GM21786 (cell line): ENCODE results near the gene TPPP.
"Not testable (repeated sequence)": the region's sequence is repeated elsewhere in the genome, so short reads cannot be mapped to it uniquely, and the experiment has no call there.

Source experiments
- ATAC-seq: cut with Tn5 transposase; IDR thresholded peaks from one replicate; pipeline ENCODE4 v1.9.1; 2021; ENCODE audit not compliant: unreplicated experiment

Gene TPPP

DNA sequence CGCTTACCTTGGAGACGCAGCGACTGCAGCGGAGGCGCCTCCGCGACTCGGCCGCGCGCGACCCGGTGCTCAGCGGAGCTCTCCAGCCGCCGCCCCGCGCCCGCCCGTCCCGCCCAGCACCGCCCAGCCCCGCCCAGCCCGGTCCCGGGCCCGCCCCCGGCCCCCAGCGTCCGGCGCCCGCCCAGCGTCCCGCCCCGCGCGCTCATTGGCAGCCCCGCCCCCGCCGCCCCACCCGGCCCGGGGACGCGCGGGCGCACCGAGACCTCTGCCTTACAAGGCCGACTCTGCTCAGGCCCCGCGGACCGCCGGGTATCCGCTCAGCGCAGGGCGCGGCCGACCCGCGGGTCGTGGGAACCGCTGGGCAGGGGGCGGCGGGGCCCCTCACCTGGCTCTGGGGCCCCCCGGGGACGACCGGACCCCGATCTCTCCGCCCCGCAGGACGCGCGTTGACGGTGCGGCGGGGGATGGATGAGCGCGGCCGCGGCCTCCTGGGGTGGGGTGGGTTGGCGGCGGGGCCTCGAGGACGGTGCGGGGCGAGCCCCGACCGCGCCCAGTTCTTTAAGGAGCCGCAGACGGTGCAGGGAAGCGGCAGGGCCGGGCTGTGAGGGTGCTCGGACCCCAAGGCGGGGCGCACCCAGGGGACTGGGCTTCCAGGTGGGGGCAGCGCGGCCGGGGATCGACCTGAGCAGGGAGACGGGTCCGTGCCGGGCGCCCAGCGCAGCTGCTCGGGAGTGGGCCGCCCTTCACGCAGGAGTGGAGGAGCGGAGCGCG, at the start of gene TPPP:
TSS of gene TPPP (minus strand) at position 82 of the 771 bp plus-strand sequence. CDS start 15,292 bp downstream, outside the sequence.
- peak; percentile 66 for ATAC-seq

DNA sequence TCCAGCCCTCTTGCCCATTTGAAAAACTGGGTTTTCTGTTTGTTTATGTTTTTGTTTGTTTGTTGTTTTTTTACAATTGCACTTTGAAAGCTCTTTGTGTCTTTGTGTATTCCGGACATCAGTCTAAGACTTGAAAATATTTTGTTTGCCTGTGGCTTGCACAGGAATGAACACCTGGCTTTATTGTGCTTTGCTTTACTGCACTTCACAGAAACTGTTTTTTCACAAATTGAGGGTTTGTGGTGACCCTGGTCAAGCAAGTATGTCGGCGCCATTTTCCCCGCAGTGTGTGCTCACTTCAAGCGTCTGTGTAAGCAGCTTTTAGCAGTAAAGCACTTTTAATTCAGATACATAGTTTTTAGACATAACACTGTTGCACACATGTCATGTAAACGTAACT, 49.1 kb upstream of the TPPP start:
- ATAC-seq = not testable (repeated sequence)

DNA sequence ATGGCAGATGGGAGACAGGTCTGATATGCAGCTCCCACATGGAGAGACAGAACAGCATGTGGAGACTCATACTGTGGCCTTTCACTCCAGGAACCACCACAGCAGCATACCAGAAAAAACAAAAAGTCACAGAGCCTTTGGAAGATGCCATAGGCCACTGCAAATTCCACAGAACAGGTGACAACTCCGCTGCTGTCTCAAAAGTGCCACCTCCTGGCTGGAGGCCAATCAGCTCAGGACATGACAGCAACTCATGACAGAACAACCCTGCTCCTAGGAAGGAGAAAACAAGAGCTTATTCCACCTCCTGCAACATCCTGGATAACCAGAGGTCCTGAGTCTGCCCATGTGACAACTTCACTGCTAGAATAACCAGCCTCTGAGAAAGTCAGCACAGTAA, 41.0 kb upstream of the TPPP start:
- not testable (repeated sequence) for ATAC-seq

DNA sequence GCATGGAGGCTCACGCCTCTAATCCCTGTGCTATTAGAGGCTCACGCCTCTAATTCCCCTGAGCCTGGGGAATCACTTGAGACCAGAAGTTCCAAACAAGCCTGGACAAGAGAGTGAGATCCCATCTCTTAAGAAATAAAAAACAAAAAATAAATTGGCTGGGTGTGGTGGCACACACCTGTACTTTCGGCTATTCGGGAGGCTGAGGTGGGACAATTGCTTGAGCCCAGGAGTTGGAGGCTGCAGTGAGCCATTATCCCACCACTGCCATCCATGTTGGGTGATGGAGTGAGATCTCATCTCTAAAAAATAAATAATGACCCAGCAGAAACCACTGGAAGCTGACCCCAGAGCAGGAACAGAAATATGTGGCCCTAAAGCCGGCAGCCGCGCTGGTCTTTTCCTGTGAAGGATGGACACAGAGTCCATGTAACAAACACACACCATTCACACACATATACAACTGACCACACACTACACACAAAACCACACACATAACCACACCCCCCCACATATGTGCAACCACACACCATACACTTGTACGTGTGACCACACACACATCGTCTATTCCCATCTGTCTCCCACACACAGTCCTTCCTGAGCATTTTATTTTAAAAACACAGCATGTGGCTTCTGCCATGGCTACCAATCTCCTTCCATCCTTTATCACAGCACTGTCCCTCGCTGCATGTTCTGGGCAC, 39.8 kb upstream of the TPPP start:
- ATAC-seq = not testable (repeated sequence)

DNA sequence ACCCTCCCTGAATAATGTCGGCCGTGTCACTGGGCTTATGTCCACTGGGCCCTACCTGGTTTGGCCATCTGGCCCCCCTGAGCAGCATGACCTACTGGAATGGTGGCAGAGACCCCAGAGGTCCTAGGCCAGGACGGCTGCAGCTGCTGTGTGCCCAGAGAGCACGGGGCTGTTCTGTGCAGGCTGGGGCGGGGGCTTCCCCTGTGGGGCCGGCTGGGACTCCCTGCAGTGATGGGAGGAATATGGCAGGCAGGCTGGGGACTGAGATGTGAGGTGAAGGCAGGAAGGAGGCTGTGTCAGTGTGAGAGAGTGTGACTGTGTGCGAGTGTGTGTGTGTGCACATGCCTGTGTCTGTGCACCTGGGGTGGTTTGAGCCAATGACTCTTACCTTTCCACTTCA, 36.1 kb upstream of the TPPP start:
- not testable (repeated sequence) for ATAC-seq

DNA sequence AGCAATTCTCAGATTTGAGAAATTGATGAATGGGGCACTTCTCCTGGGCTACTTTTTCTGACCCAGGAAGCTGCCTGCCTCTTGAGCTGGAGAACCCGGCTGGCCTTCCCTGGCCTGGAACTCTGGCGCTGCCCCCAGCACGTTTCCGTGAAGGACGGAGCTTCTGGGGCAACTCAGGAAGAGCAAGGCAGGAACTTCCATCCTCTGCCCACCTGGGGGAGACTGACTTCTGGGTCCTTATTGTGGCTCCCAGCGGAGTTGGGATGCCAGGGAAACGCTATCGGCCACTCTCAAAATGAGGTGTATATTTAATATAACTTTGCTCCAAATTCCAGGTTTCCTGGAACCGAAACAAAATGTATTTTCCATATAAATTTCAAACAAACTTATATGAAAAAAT, 33.9 kb upstream of the TPPP start:
- not testable (repeated sequence) for ATAC-seq

DNA sequence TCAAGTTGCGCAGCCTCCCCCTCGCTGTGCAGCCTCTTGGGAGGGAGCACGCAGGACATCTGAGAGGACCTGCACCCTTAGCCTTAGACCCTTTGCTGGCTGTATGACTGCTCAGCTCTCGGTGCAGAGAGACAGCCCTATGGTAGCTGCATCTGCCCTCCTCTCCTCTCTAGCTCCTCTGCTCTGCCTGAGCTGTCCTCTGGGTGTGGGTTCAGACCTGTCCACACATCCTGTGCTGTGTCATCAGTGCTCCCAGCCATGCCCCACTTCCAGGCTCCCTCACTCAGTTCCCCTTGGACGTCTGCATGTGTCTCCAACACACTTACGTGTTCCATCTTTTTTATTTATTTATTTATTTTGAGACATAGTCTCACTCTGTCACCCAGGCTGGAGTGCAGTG, 30.7 kb upstream of the TPPP start:
- not testable (repeated sequence) for ATAC-seq

DNA sequence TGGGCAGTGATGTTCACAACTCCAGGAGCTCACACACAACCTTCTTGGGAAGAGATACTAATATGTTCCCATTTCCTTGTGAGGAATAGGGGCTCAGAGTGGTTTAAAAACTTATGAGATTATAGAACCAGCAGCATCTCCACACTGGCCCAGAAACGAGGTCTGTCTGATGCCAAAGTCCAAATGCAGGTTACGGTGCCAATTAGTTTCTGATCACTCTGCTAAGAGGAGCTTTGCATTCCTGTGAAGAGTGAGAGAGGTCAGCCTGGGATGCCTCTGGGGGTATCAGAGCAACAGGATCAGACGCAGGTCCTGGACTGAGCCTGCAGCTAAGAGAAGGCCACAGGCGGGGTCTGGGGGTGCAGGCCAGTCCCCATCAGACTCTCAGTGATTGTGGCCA, 30.2 kb upstream of the TPPP start:
- not testable (repeated sequence) for ATAC-seq

DNA sequence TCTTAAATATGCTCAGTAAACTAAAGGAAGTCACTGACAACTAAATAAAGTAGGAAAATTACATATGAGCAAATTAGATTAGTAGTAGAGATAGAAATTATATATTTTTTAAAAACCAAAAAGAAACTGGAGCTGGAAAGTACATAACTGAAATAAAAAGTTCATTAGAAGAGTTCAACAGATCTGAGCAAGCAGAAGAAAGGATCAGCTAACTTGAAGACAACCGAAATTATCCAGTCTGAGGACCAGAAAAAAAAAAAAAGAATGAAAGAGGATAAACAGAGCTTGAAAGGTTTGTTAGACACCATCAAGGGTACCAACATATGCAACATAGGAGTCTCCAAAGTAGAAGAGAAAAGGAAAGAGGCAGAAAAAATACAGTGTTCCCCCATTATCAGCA, 26.2 kb upstream of the TPPP start:
- not testable (repeated sequence) for ATAC-seq

DNA sequence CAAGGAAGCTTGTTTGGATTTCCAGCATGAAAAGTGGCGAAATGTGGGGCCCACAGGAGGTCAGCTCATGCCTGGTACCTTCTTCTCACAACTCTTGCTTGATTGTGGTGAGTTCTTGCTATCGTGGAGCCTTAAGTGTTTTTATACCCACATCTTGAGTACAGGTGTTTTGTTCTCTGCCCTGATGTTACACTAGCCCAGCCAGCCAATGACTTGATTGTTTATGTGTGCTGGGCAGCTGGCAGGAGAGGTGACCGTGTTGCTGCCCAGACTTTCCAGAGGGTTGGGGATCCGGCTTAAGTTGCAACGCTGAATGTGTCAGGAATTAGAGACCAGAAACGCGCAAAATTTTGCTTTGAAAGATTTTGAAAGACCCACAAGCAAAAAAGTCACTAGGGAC, 24.0 kb upstream of the TPPP start:
- ATAC-seq = no peak

DNA sequence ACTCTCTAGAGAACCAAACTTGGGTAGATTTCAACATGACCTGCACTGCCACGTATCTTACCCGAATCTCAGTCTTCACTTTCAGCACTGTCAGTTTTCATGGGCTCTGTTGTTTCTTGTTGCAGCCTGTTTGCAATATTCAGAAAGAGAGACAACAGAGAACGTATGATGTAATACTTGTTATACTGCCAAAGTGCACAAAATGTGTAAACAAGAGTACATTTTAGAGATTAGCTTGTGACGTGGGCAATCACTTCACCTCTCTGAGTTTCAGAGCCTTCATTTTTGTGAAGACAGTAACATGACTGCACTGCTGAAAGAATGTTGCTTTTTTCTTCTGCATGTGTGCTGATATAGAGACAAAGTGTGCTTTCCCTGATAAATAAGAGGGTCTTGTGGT, 23.6 kb upstream of the TPPP start:
- ATAC-seq = not testable (repeated sequence)

DNA sequence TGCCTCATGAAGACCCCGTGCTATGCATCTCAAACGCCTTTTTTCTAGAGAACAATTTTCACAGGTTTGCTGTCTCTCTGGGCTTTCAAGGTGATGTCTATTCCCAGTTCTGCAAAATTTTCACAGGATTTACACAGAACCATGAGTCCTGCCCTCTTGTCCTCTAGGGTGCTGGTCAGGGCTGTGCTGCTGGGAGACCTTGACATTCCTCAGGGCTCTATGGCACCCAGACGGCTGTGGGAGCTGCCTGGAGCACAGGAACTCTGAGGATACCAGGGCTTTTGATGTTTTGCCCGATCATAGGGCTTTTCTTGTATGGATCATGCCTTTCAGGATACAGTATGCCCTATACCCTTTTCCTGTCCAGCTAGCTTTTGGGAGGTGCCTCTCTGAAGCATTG, 22.5 kb upstream of the TPPP start:
- not testable (repeated sequence) for ATAC-seq

DNA sequence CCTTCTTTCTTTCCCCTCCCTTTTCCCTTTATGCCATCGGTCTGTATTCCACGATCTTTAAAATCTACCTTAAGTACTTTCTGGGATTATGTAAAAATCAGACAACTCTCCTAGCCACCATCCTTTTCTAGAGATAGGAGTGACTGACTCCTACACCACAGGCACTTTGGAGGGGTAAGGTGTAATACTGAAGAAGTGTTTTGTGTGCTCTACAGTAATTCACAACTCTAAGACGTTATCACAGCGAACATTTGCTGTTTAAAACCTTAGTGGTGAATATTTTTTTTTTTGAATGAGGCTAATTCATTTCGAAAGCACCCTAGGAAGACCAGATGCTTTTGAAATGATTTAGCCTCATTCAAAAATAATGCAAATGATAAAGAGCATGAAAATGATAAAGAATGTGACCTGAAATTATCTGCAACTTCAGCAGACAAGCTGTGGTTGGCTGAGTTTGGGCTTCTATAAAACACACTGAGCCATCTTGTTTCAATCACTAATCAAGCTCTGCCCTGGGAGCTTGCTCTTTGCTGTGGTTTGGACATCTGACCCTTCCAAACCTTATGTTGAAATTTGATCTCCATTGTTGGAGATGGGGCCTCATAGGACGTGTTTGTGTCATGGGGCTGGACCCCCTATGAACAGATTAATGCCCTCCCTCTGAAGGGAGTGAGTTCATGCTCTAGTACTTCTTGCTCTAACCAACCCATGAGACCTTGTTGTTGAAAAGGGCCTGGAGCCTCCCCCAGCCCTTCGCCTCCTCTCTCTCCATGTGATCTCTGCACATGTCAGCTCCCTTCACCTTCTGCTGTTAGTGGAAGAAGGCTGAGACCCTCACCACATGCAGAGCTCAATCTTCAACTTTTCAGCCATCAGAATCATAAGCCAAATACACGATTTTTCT, 21.3 kb upstream of the TPPP start:
- not testable (repeated sequence) for ATAC-seq

DNA sequence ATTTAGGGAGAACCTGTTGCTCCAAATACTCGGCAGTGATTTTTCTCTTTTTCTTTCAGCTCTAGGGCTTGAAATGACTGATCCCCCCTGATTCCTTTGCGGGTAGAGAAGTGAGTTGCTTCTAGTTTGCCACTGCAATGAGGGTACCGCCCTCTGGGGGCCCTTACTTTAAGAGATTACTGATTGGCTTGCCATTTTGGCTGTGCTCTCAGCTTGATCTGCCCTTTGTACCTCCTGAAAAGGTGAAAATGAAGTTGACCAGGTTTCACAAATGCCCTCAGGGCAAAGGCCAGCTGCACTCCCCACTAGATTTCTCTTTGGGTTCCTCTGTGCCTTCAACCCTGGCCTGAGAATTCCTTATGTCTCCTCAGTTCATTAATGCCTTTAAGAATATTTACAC, 20.5 kb upstream of the TPPP start:
- ATAC-seq = not testable (repeated sequence)

DNA sequence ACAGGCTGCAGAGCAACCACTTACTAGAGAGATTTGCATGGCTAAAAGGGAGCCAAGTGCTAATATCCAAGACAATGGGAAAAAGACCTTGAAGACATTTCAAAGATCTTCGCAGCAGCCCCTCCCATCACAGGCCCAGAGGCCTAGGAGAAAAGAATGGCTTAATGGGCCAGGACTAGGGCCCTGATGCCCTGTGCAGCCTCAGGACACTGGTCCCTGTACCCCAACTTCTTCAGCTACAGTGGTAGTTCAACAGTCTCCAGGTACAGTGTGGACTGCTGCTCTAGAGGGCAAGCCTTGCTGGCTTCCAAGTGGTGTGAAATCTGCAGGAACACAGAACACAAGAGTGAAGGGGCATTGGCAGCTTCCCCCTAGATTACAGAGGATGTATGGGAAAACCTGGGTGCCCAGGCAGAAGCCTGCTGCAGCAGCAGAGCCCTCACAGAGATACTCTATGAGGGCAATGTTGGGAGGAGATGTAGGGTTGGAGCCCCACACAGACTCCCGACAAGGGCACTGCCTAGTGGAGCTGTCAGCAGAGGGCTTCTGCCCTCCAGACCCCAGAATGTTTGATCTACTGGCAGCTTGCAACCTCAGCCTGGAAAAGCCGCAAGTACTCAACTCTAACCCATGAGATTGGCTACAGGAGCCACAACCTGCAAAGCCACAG, 15.8 kb upstream of the TPPP start:
- ATAC-seq = not testable (repeated sequence)

DNA sequence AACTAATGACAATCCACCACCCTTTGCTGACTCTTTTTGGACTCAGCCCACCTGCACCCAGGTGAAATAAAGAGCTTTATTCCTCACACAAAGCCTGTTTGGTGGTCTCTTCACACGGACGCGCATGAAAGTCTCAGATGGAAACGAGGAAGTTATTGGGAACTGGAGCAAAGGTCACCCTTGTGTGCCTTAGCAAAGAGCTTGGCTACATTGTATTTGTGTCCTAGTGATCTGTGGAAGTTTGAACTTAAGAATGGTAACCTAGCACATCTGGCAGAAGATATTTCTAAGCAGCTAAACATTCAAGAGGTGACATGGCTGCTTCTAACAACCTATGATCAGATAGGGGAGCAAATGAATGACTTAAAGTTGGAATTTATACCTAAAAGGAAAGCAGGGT, 15.2 kb upstream of the TPPP start:
- not testable (repeated sequence) for ATAC-seq

DNA sequence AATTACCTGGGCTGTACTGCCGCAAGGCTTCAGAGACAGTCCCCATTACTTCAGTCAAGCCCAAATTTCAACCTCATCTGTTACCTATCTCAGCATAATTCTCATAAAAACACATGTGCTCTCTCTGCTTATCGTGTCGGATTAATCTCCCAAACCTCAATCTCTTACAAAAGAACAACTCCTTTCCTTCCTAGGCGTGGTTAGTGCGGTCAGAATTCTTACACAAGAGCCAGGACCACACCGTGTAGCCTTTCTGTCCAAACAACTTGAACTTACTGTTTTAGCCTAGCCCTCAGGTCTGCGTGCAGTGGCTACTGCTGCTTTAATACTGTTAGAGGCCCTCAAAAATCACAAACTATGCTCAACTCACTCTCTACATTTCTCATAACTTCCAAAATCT, 13.0 kb upstream of the TPPP start:
- not testable (repeated sequence) for ATAC-seq

DNA sequence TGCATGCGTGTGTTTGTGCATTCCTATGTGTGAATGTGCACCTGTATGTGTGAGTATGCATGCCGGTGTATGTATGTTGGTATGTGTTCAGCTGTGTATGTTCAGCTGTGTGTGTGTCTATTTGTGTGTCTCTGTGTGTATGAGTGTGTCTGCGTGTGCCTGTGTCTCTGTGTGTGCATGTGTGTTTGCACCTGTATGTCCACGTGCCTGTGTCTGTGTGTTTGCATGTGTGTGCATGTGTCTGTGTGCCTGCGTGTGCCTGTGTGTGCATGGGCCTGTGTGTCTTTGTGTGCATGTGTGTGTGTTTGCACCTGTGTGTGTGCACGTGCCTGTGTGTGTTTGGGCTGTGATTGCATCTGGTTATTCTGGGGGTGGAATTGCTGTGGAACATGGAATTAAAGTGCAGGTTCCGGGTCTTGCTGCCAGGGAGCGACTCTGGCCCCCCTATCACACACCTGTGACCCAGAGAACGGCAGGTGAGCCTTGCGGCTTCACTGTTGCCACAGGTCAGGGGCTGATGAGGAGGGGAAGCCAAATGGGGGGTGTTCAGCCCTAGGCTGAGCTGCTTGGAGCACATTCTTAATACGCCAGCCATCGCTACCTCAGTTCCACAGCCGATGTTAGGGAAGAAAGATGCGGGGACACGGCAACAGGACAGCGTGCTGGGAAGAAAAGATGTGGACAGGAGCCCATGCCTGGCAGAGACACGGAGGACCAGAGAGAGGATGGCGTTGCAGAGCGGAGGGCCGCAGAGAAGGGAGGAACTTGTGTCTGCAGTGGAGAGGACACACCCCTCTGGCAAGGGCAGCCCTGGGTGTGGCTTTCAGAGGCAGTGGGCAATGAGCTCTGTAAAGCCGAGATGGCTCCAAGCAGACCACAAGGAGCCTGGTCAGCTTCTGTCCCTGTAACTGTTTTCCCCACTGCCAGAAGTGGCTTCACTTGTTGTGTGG, 3.9 kb upstream of the TPPP start:
- ATAC-seq = not testable (repeated sequence)

DNA sequence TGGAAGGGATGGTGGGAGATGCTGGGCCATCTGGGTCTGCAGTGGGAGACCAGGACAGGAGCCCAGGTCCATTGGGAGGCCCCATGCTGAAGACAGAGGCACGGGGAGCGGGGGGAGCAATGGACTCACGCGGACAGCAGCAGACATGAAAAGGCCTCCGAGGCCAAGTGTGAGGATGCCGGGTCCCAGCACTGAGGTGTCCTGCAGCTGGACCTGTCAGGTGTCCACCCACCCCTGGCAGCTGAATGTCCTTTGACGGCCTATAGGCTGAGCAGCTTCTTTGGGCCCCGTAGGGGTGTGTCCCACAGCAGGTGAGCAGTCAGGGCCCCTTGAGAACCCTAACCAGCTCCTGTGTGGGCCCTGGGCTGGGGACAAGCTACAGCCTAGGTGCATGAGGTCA, 3.0 kb upstream of the TPPP start:
- ATAC-seq = not testable (repeated sequence)

DNA sequence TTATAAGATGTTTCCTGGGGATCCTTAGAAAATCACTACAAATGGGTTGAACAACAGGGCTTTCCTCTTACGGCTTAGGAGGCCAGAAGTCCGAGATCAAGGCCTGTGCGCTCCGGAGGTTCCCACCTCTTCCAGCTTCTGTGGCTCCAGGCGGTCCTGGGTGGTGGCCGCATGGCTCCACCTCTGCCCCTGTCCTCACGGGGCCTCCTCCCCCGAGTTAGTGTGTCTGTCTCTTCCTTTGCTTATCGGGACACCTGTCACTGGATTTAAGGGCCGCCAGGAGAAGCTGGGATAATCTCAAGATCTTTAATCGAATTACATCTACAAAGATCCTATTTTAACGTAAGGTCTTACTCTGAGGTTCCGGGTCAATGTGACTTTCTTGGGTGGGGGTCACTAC, 2.3 kb upstream of the TPPP start:
- not testable (repeated sequence) for ATAC-seq
